Thyroid gland (tissue), 4 donors: Measurements from ENCODE around the gene ANO1. TPM values are rescaled to one million over a fixed set of nuclear protein-coding genes. Genes with fewer than 3 reads are reported as not detected.

ENCODE experiments used
- DNase-seq, 2 donors: peaks; one replicate each; pipeline ENCODE4 v3.0.0-alpha.2; 2019
- H3K27ac ChIP-seq, 3 donors: fragments of 200-600 bp; sonication (generic); 1 replicate in 2 of 3; 2 replicates in 1 of 3; pipeline ENCODE4 v1.5.1; 2016 to 2019; ENCODE audit warnings: mild to moderate bottlenecking in 1 of 3, moderate library complexity in 1 of 3
- H3K27me3 ChIP-seq: fragments of 200-600 bp; sonication (generic); one replicate; pipeline ENCODE4 v1.5.1; 2019
- H3K36me3 ChIP-seq, 2 donors: fragments of 200-600 bp; sonication (generic); one replicate each; pipeline ENCODE4 v1.5.1; 2016 to 2019
- H3K4me1 ChIP-seq, 2 donors: fragments of 200-600 bp; sonication (generic); one replicate each; pipeline ENCODE4 v1.5.1; 2017 to 2019
- H3K4me3 ChIP-seq, 3 donors: fragments of 200-600 bp; sonication (generic); replicated peaks in 1 of 3; 1 replicate in 2 of 3; 2 replicates in 1 of 3; pipeline ENCODE4 v1.5.1; 2016; ENCODE audit warnings: mild to moderate bottlenecking in 1 of 3
- H3K9me3 ChIP-seq: fragments of 200-600 bp; sonication (generic); one replicate; pipeline ENCODE4 v1.5.1; 2017
- CTCF ChIP-seq, 6 experiments: fragments of 200-600 bp in 3 of 6; fragments of 450-650 bp in 3 of 6; sonication (generic) in 3 of 6; IDR thresholded peaks; one replicate each; pipeline ENCODE4 v1.5.1; 2016 to 2019; ENCODE audit warnings: antibody characterized with exemption in 6 of 6, mild to moderate bottlenecking in 2 of 6, inconsistent platforms in 1 of 6, moderate library complexity in 1 of 6
- POLR2A ChIP-seq, 2 donors: fragments of 450-650 bp; IDR thresholded peaks; one replicate each; pipeline ENCODE4 v1.6.1; 2017; ENCODE audit warnings: antibody characterized with exemption in 2 of 2, mild to moderate bottlenecking in 2 of 2, moderate library complexity in 1 of 2
- WGBS, 2 donors: methylation state at CpG; one replicate each; pipeline ENCODE4 v1.1.5; 2017; 5-methylcytosine and 5-hydroxymethylcytosine counted together
- intact Hi-C: fragments of 100-400 bp; cut with DNase I; formaldehyde crosslinking; loops from one replicate; pipeline ENCODE4 v1.15.1; 2023
- total RNA-seq, 4 donors: library from RNA; depleted of rRNA; stranded (reverse); fragments of >200 nt; gene quantifications; one replicate each; pipeline ENCODE4 v1.2.3, GENCODE V29; 2016

ANO1 gene
- total RNA-seq, 4 donors from 2014 or later = 25.8 to 56.2 (median 35.3) TPM

- no peaks in the 10 kb centered on the region for H3K27me3 ChIP-seq
- DNase-seq = peak; percentile 21 to 46
- peak overlapping the region in 2 of 3 donors; percentile 66 to 79 for H3K27ac ChIP-seq
- H3K9me3 ChIP-seq = no peaks in the 10 kb centered on the region
- no peak for TF ChIP-seq POLR2A (IDR thresholded peaks at IDR 0.05)
- no peak for TF ChIP-seq CTCF (IDR thresholded peaks at IDR 0.05)
- peaks cover 14 to 22% of the 10 kb centered on the region in 2 donors for H3K4me1 ChIP-seq
- WGBS, 2 donors = 80 to 82% methylated on average over 6 to 8 of the region's 8 CpGs
- H3K4me3 ChIP-seq = no peak overlapping the region
- H3K36me3 ChIP-seq = no peaks in the 10 kb centered on the region
- intact Hi-C loops = no loop called here
Measured at GRCh38 chr11:70091638-70092037, 13.5 kb downstream of the ANO1 start.

DNA sequence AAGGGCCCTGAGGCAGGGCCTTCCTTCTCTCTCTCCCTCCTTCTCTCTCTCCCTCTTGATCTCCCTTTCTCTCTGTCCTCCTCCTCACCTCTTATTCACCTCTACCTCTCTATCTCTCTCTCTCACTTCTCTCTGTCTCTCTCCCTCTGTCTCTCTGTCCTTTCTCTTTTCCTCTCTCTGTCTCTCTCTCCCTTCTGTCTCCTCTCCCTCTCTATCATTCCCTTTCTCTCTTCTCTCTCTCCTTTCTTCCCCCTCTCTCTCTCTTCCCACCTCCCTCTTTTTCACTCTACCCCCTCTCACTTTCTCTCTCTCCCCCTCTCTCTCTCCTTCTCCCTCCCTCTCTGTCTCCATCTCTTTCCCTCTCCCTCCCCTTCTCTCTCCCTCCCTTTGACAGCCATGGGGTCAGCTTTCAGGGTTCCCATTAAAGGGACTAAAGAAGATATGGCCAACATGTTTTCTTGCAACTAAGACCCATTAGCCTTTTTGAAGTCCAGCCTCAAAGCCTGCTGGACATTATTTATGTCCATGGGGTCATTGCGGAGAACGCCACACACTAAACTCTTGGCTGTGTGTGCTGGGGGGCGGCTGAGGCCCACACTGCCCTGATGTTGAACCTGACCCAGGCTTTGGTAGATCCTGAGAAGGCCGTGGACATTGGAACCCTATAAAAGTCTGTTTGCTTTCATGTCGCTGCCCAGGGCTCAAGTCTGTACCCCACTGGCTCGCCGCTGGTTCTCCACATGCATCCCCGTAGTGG is 15.0 kb downstream of the ANO1 start:
- Histone ChIP-seq H3K9me3 (no peaks in the 10 kb centered on the region), H3K36me3 (no peaks in the 10 kb centered on the region), H3K4me3 (no peak overlapping the region), H3K27me3 (no peaks in the 10 kb centered on the region), H3K27ac (no peak overlapping the region), H3K4me1 (peaks cover 14 to 22% of the 10 kb centered on the region in 2 donors)
- WGBS, 2 donors = 91 to 96% methylated on average over 7 to 8 of the region's 8 CpGs
- TF ChIP-seq CTCF (IDR thresholded peaks at IDR 0.05) = no peak
- no peak for TF ChIP-seq POLR2A (IDR thresholded peaks at IDR 0.05)
- intact Hi-C loops = no loop called here
- DNase-seq = no peak

- no peaks in the 10 kb centered on the region for H3K9me3 ChIP-seq
- no peak for DNase-seq
- H3K36me3 ChIP-seq = no peaks in the 10 kb centered on the region
- H3K4me3 ChIP-seq = no peak overlapping the region
- TF ChIP-seq POLR2A (IDR thresholded peaks at IDR 0.05) (no peak), CTCF (IDR thresholded peaks at IDR 0.05) (no peak)
- intact Hi-C loops = no loop called here
- peaks cover 10 to 14% of the 10 kb centered on the region in 2 donors for H3K4me1 ChIP-seq
- no peaks in the 10 kb centered on the region for H3K27me3 ChIP-seq
- WGBS, 2 donors = 76 to 91% methylated on average over 13 of the region's 13 CpGs
- H3K27ac ChIP-seq = no peak overlapping the region
Measured at GRCh38 chr11:70095541-70096252, 17.6 kb downstream of the ANO1 start.

GRCh38 chr11:70097783-70098563 is 19.9 kb downstream of the ANO1 start:
- intact Hi-C loops = no loop called here
- no peaks in the 10 kb centered on the region for H3K4me1 ChIP-seq
- no peaks in the 10 kb centered on the region for H3K9me3 ChIP-seq
- H3K4me3 ChIP-seq = no peak overlapping the region
- DNase-seq = no peak
- no peaks in the 10 kb centered on the region for H3K27me3 ChIP-seq
- no peak overlapping the region for H3K27ac ChIP-seq
- no peaks in the 10 kb centered on the region for H3K36me3 ChIP-seq
- WGBS, 2 donors = 88 to 90% methylated on average over 16 to 23 of the region's 23 CpGs
- TF ChIP-seq POLR2A (IDR thresholded peaks at IDR 0.05) (no peak), CTCF (IDR thresholded peaks at IDR 0.05) (no peak)
